Heart left ventricle (tissue), 13 donors: Measurements from ENCODE around the gene TEDC2.

Experiments used
- CTCF ChIP-seq, 12 donors: fragments of 200-600 bp; sonication (generic) in 4 of 12; IDR thresholded peaks; one replicate each; pipeline versions ENCODE4 v1.5.0 to v1.8.0; 2018 to 2022; ENCODE audit warnings: antibody characterized with exemption in 12 of 12, mild to moderate bottlenecking in 5 of 12
- POLR2A ChIP-seq, 2 donors: fragments of 450-650 bp; IDR thresholded peaks; one replicate each; pipeline ENCODE4 v1.6.1; 2017; ENCODE audit warnings: antibody characterized with exemption in 2 of 2, mild to moderate bottlenecking in 2 of 2, moderate library complexity in 2 of 2
- donor health status: ischemic (EF 13 %, LVEDD 7.1; RV severe dilation, severe dysfunction).
- donor health status: DM: no; HTN: yes; CAD: no.
- donor health status: DM: no; HTN: no; CAD: no.
- donor health status: ischemic (EF 25% LVEDD 6.9; RV normal size, moderate dysfunction).
- donor health status: ischemic (EF 25% LVEDD 5.7; RV mildly dilated, moderate dysfunction).
- donor health status: ischemic (EF 35%, LVEDD 5.7; RV mildly dilated, moderate dysfunction).
- donor health status: nonischemic (EF 11% LVEDD 7.7; RV severe dilation, severe dysfunction).
- donor health status: DM: yes; HTN: yes; CAD: no.
- donor health status: PGD.
- donor health status: ischemic (EF 29% LVEDD 5.4; RV normal size, mild dysfunction).
- donor health status: nonischemic (EF 23%, LVEDD 6.1; RV moderate dilation, normal function).

- no peak for TF ChIP-seq CTCF (IDR thresholded peaks at IDR 0.05)
- TF ChIP-seq POLR2A (IDR thresholded peaks at IDR 0.05): no peak
Observed at GRCh38 chr16:2425008-2425518, 34.8 kb upstream of the TEDC2 start.
